Spleen (tissue), 7 donors: ENCODE results near the gene CLC.

Experiments
- CTCF ChIP-seq, 11 experiments: fragments of 200-600 bp in 7 of 11; fragments of 450-650 bp in 4 of 11; sonication (generic) in 4 of 11; IDR thresholded peaks in 8 of 11; conservative IDR thresholded peaks in 3 of 11; 1 replicate in 7 of 11; 2 replicates in 4 of 11; pipeline versions ENCODE4 v1.4.0 to v1.8.0; 2016 to 2021; ENCODE audit warnings: antibody characterized with exemption in 11 of 11, inconsistent platforms in 4 of 11, mild to moderate bottlenecking in 1 of 11
- POLR2A ChIP-seq, 3 donors: fragments of 450-650 bp; IDR thresholded peaks; one replicate each; pipeline ENCODE4 v1.5.1; 2017; ENCODE audit warnings: antibody characterized with exemption in 3 of 3, mild to moderate bottlenecking in 1 of 3
- donor health status: DM: no; HTN: no; CAD: no; lungs with moderate emphysema.
- donor health status: DM: no; HTN: no; CAD: no.
- donor health status: DM: no; HTN: no; CAD: no.

GRCh38 chr19:39749981-39750380 is 12.2 kb upstream of the CLC start:
- TF ChIP-seq CTCF (IDR thresholded peaks at IDR 0.05 in 8 of 11, conservative IDR thresholded peaks at IDR 0.05 in 3 of 11): no peak
- TF ChIP-seq POLR2A (IDR thresholded peaks at IDR 0.05): no peak
